ENCODE measurements around the gene PIBF1. TPM values are rescaled to one million over a fixed set of nuclear protein-coding genes. Genes with fewer than 3 reads are reported as not detected.
A peak's percentile ranks its signal among the peaks of the same experiment; 100 is the strongest.

Gene PIBF1
- total and polyA plus RNA-seq, 11 donors: 7.6 to 24.1 (median 12.8) TPM

DNA sequence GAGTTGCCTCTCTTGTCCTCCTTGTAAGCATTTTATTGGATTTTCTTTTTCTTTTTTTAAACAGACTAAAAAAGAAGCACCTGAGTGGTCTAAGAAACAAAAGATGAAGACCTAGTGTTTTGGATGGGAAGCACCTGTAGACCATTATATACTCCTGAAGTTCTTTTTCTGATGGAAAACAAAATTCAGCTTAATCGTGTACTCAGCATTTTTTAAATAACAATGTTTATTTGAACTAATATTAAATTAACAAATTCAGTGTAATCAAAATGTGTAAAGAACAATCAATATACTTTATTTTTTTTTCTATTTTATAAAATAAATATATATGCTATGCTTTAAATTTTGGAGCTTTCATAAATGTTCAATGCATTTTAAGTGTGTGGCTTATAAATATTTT lies 233.9 kb downstream of the PIBF1 start:
- Histone ChIP-seq H3K27ac (no peak overlapping the region), H3K4me1 (no peaks in the 10 kb centered on the region), H3K9me3 (no peaks in the 10 kb centered on the region), H3K4me3 (no peak overlapping the region), H3K36me3 (peaks cover 0 to 39% (median 4%) of the 10 kb centered on the region in 9 donors), H3K27me3 (no peaks in the 10 kb centered on the region)
- no peak for ATAC-seq
- TF ChIP-seq, protein P1, sequence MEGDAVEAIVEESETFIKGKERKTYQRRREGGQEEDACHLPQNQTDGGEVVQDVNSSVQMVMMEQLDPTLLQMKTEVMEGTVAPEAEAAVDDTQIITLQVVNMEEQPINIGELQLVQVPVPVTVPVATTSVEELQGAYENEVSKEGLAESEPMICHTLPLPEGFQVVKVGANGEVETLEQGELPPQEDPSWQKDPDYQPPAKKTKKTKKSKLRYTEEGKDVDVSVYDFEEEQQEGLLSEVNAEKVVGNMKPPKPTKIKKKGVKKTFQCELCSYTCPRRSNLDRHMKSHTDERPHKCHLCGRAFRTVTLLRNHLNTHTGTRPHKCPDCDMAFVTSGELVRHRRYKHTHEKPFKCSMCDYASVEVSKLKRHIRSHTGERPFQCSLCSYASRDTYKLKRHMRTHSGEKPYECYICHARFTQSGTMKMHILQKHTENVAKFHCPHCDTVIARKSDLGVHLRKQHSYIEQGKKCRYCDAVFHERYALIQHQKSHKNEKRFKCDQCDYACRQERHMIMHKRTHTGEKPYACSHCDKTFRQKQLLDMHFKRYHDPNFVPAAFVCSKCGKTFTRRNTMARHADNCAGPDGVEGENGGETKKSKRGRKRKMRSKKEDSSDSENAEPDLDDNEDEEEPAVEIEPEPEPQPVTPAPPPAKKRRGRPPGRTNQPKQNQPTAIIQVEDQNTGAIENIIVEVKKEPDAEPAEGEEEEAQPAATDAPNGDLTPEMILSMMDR (IDR thresholded peaks at IDR 0.05): no peak
- TF ChIP-seq POLR2A (IDR thresholded peaks at IDR 0.05): no peak
- no peak for DNase-seq
- intact Hi-C loops (cut with DNase I): no loop called here
- 94 to 98% (median 95%) methylated on average over 1 of the region's 1 CpG for WGBS, 4 donors

DNA sequence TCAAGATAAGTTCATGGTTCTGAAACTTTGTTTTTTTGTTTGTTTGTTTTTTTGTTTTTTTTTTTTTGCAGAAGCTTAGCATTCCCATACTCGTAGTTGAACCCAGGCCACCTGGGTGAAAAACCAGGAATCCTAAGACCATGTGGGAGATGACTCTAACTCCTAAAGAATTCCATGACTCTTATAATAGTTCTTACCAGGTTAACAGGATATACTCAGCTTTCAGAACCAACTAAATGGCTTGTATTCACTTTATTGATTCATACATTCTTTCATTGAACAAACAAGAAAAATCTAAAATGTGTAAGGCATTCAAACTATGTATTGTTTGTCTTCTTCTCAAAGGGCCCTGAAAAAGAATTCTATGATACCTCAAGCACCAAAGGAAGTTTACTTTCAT lies 236.4 kb downstream of the PIBF1 start:
- Histone ChIP-seq H3K9me3 (no peaks in the 10 kb centered on the region), H3K27me3 (no peaks in the 10 kb centered on the region), H3K4me1 (no peaks in the 10 kb centered on the region), H3K27ac (no peak overlapping the region), H3K4me3 (no peak overlapping the region), H3K36me3 (peaks cover 0 to 36% (median 4%) of the 10 kb centered on the region in 9 donors)
- no peak for DNase-seq
- 88 to 96% (median 91%) methylated on average over 1 of the region's 1 CpG for WGBS, 4 donors
- TF ChIP-seq, protein P1 (IDR thresholded peaks at IDR 0.05): no peak
- TF ChIP-seq POLR2A (IDR thresholded peaks at IDR 0.05): no peak
- ATAC-seq: no peak
- intact Hi-C loops (cut with DNase I): no loop called here

DNA sequence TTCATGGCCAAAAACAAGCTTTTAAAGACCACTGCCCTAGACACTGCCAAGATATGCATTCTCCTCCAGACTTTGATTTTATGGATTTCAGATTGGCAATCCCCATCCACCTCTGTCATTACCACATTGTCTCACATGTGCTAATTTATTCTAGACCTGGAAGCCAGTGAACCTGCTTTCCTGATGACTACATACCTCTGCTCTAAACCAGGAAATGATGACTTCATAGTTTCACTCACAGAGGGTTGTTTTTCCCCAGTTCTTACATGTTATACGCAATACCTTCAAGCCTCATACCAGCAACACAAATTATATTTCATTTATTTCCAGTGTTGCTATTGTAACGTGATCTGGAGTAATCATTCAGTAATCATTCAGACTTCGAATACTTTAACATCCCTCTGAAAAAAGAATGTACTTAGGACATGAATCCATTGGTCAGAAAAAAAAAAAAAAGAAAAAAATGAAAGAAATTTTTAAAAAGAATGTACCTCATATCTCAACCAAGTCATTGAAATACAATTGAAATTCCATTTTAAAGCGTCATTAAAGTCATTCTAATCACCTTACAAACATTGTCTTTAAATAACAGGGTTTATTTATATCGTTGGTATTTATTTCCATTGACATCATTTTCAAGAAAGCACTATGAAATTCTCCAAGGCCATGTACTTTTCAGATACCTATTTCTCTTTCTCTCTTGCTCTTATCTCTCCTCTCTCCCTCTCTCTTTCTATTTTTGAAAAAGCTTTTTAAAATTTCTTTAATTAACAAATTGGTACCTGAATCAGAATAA lies 243.5 kb downstream of the PIBF1 start:
- Histone ChIP-seq H3K27me3 (no peaks in the 10 kb centered on the region), H3K9me3 (no peaks in the 10 kb centered on the region), H3K27ac (no peak overlapping the region), H3K36me3 (peaks cover 0 to 1% (median 0%) of the 10 kb centered on the region in 9 donors), H3K4me1 (peaks cover 0 to 2% (median 0%) of the 10 kb centered on the region in 12 donors), H3K4me3 (no peak overlapping the region)
- ATAC-seq (peak in 1 of 4 donors; percentile 51), DNase-seq (no peak)
- WGBS, 4 donors: 69 to 75% (median 72%) methylated on average over 5 of the region's 5 CpGs
- TF ChIP-seq, protein P1 (IDR thresholded peaks at IDR 0.05): no peak
- no peak for TF ChIP-seq POLR2A (IDR thresholded peaks at IDR 0.05)
- intact Hi-C loops (cut with DNase I): no loop called here

DNA sequence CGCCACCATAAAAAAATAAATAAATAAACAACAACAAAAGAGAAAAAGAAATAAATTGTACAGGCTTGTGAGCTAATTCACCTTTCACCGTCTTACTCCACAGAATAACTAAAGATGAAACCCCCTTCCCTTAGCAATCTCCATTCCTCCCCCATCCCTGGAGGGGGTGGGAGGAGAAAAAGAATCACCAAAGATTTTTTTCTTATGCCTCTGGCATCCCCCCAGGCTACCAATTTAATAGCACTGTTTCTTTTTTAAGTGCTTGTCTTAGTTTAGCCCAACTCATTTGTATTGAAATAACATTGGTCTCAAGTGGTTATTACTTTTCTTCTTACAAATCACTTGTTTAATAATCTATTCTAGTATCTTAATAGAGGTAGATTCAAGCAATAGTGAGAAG lies 253.0 kb downstream of the PIBF1 start:
- H3K27ac ChIP-seq: no peak overlapping the region
- H3K4me1 ChIP-seq: no peaks in the 10 kb centered on the region
- H3K36me3 ChIP-seq: no peaks in the 10 kb centered on the region
- 87 to 96% (median 93%) methylated on average over 2 of the region's 2 CpGs for WGBS, 4 donors
- H3K9me3 ChIP-seq: no peaks in the 10 kb centered on the region
- no peaks in the 10 kb centered on the region for H3K27me3 ChIP-seq
- ATAC-seq (no peak), DNase-seq (no peak)
- TF ChIP-seq, protein P1 (IDR thresholded peaks at IDR 0.05): no peak
- no peak for TF ChIP-seq POLR2A (IDR thresholded peaks at IDR 0.05)
- intact Hi-C loops (cut with DNase I): no loop called here
- H3K4me3 ChIP-seq: no peak overlapping the region

Data from heart left ventricle (tissue), 16 donors.